GM19351 (cell line): ENCODE results near the gene PPM1A.

Experiments
- ATAC-seq: cut with Tn5 transposase; IDR thresholded peaks from one replicate; pipeline ENCODE4 v1.9.1; 2021; ENCODE audit warnings: mild to moderate bottlenecking, moderate library complexity; ENCODE audit not compliant: unreplicated experiment

Gene PPM1A

DNA sequence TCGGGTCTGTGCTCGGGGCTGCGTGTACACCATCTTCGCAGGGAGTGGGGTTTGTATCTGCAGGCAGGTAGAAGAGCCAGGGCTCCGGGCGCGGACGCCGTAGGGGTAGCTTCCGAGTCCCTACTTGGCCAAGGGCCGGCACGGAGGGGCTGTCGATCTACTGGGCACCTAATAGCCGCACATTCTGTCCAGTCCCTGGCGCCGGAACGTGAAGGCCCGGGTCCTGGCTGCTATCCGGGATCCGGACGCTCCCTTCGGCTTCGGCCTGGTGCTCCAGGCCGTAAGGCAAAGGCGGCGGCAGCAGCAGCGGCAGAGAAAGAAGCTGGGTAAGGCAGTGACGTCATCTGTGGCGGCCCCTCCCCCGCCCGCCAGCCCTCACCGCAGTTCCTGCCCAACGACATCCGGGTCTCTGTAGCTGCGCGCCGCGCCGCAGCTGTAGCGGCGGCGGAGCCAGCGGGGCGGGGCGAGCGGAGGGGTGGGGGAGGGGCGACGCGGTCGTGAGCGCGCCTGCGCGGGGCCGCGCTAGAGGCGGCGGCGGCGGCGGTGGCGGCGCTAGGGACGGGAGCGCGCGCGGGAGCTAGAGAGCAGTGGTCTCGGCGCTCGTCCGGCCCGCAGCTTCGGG, at the start of gene PPM1A:
Gene PPM1A, plus strand, starts transcription at position 525 of the 622 bp plus-strand sequence. CDS start 33,483 bp downstream, outside the sequence.
- ATAC-seq = peak; percentile 59

GRCh38 chr14:60199321-60199720, 49.7 kb upstream of the PPM1A start:
- no peak for ATAC-seq

DNA sequence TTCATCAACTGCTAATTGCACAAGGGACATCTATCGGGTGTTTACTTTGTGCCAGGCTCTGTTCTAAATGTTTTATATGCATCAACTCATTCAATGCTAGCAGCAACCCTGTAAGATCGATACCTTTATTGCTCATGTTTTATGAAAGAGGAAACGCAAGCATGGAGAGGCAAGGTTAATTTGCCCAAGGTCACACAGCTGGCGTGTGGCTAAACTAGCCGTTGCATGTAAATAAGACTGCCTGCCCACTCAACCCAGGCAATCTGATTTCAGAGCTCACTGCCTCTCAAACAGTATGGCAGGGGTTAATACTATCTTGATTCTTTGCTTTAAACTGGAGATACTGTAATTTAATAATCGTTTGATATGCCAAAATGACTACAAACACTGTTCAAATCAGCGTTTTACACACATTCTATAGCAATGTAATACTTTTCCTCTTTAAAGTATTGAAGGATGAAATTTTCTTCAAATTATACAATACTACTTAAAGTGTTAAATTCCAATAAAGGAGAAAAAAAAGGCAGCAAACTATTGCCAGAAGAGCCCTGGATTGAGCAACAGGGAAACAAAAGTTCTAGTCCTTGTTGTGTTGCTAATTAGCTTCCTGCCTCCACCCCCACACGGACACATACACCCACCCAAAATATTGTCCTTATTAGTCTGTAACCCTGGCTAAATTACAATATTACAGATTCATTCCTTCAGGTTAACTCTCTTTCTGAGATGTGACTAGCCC, 44.7 kb upstream of the PPM1A start:
- peak; percentile 70 for ATAC-seq

DNA sequence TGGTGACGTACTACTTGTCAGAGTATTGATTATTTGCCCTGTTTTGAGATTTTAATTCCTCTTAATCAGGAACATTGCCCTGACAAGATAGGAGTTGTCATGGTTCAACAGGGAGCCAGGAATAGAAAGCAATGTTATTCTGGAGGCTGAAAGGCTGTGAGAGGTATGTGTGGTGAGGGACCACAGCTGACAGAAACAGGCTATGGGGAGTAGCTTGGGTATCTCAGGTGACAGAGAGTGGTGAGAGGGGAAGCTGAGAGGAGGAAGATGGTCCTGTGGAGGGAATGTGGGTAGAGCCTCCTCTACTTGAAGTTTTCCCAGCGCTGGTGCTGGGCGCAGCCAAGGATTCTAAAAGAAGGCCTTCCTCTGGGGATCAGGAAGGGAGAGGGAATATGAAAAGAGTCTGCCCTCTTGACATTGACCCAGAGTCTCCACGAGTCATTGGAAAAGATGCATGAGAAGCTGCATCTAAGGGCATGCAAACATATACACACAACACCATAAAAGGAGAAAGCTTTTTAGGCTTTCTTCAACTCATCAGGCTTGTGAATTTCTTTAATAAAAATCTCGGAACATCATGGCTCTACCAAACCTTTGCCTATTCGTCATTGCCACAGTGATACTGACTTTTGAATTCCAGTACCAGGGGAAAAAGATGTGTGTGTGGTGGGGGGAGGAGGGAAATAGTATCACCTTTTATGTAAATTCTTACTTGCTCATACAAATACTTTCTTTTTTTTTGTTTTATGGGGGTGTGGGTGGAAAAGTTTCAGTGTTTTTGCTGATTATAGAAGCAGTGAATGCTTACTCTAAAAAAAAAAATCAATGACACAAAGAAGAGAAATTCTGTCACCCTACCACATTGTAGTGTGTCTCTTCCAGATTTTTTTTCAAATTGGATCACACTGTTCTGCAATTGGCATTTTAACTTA, 43.9 kb upstream of the PPM1A start:
- ATAC-seq = peak; percentile 49

DNA sequence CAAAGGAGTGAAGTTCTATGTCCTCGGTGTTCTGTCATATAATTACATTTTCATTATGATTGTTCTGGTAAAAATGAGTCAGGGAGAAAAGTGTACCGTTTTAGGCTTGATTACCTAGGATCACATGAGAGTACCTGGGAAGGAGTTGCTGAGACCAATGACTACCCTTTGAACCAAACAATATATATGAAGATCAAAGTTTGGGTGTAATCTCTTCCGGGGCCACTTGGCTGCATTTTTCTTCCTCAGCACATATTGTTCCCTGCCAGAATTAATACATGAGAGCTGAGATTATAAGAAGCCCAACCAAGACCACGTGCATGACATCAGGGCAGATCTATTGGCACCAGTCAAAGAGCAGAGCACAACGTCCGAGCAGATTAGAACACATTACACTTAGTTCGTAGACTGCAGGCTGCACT, 42.8 kb upstream of the PPM1A start:
- ATAC-seq = no peak

- ATAC-seq = peak; percentile 32
Observed at GRCh38 chr14:60206837-60207533, 42.0 kb upstream of the PPM1A start.

DNA sequence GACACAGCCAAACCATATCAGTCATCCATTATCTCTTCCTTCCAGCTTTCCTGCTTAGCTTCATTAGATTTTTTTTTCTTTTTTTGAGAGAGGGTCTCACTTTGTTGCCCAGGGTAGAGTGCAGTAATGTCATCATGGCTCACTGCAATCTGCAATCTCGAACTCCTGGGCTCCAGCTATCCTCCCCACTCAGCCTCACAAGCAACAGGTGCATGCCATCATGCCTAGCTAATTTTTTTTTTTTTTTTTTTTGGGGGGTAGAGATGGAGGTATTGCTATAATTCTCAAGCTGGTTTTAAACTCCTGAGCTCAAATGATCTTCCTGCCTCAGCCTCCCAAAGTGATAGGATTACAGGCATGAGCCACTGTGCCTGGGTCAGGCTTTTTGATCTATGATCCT, 38.3 kb upstream of the PPM1A start:
- no peak for ATAC-seq

DNA sequence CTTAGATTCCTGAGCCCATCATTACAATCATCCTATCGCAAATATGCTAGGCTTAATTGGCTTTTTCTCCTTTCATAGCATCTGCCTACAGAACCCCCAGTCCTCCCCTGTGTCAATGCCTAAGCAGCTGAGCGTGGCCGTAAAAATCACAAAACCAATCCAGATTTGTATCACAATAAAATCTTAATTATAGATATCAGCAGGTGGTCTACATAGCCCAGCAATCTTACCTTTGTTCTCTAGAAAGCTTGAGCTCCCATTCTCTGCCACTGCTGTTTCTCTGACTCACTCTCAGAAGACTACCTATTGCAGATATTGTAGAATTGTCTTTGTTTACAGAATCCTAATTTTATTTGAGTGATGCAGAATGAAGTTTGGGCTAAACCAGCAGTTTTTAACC, 37.9 kb upstream of the PPM1A start:
- no peak for ATAC-seq

DNA sequence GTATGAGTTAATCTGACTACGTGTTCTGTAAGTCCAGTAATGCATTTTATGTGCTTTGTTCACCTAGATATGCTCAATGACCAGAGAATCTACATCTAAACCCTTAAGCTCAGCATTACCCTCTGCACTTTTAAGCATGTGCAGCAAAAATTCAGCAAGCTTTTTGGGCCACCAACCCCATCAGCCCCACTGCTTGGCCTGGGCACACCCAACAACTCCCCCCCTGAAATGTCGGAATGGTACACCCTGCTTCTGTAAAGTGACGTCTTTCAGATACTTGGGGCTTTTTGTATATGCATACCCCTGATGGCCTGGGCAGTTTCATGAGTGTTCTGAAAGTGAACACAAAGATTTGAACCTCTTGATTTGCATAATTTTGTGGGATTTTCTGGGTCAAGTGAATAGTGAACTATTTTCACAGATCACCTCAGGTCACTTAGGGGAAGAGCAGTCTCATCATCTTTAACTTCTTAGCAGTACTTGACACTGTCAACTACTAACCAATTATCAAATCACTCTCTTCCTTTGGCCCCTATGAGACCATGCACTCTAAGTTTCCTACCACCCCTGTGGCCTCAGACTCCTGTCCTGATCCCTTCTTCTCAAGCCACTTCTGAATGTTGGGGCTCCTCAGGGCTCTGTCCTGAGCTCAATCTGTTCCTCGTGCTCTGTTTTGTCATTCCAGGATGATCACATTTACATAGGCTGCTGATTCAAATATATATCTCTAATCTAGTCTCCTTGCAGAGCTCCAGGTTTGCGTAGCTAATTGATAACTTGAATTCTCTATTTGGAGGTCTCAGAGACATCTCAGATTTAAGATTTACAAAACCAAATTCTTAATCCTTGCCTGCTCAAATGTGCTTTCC, 36.3 kb upstream of the PPM1A start:
- ATAC-seq = peak; percentile 89

GRCh38 chr14:60214003-60214402, 35.0 kb upstream of the PPM1A start:
- no peak for ATAC-seq

GRCh38 chr14:60214415-60215126, 34.5 kb upstream of the PPM1A start:
- ATAC-seq = no peak

DNA sequence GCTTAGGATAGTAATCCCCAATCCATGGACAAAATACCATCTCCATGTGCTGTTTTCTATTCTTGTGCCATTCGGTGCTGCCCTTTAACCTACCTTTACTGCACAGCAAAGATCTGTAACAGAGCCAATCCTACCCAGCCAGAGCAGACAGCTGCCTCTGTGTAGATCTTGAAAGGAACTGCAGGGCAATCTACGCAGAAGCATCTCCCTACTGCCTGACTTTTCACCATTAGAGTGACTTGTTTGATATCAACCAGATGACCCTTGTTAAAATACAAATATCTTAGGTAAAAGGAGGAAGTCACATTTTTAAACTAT, 33.9 kb upstream of the PPM1A start:
- no peak for ATAC-seq

DNA sequence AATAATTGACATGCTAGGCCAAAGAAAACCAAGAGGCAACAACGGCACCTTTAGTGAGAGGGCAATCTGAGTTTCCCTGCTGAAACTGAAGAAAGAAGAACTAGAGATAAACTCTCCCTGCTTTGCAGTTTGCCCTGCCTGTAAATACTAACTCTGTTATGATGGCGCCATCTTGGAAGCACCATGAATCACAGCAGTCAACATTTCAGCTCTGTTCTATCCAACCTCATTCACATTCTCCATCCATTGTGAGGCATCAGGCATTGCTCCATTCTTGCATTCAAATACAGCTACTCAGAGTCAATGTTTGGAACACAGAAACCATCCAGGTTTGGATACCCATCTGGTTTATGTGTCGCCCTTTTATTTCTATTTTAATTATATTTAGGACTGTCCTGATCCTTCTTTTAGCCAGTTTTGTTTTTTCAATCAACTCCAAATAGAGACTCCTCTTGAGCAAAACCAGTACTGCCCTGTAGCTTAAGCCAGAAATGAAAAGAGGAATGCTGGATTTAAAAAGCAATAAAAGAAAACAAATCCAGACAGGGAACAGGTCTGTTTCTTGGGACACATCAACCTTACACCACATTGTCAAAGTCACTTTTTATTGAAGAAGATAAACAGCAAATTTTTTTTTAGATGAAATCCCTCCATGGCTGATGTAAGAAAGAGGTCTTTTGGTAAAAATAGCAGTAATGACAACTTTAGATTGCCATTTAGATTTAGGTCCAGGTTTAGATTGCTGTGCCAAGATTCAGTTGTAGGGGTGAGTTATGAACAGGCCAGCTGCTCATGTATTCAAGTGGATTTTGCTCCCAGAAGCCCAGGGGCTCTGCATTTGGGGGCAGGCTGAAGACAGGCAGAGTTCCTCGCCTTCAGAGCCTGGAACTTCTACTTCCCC, 33.3 kb upstream of the PPM1A start:
- ATAC-seq = no peak

DNA sequence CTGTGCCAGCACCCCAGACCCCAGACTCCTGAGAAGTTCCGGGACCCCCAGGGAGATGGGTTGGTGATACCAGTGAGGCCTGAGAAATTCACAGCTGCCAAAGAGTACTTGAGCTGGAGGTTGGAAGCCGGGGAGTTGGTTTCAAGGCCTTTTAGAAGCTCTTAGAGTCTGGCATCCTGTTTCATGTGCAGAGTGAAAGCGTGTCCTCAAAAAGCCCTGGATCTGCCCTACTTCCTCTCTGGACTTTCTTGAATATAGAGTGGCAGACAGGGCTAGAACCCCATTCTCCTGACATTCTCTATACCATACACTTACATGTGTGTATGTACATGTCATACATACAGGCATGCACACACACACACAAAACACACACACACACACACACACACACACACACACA, 31.3 kb upstream of the PPM1A start:
- ATAC-seq = no peak

GRCh38 chr14:60220084-60220483, 28.9 kb upstream of the PPM1A start:
- ATAC-seq = peak; percentile 60

GRCh38 chr14:60220917-60221316, 28.1 kb upstream of the PPM1A start:
- ATAC-seq = no peak

DNA sequence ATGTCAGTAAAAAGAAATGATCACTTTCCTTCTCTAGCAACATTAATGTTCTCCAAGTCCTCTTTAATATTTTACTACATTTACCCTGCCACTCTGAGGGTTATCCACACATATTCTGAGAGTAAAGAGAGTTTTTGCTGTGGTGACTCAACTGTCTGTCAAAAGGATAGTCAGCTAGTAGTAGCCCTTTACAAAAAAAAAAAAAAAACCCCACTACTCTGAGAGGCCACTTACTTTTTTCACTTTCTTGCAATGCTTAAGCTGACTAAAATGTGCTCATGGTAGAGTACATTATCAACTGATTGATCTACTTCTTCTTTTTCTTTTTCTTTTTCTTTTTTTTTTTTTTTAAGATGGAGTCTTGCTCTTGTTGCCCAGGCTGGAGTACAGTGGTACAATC, 27.6 kb upstream of the PPM1A start:
- ATAC-seq = no peak

GRCh38 chr14:60222820-60223219, 26.2 kb upstream of the PPM1A start:
- no peak for ATAC-seq
